HCT116 (cell line): ENCODE data around the gene TNFRSF19. TPM values are rescaled to one million over a fixed set of nuclear protein-coding genes. Genes with fewer than 3 reads are reported as not detected.

Experiments used
- ATAC-seq: fragments of 200-7000 bp; cut with Tn5 transposase; 2 replicates; pipeline ENCODE4 v1.9.1; 2020; ENCODE audit warnings: mild to moderate bottlenecking, moderate library complexity
- BruUV-seq: library from RNA; stranded (reverse); fragments of 400-500 nt; replicated peaks from 2 replicates; lab custom pipeline; 2021; lab: Mats Ljungman, UMichigan
- CTCF ChIA-PET: fragments of 300-600 bp; sonication (Branson Sonifier 250); formaldehyde crosslinking; loops from one replicate; lab custom pipeline; 2021; ENCODE audit warnings: antibody characterized with exemption; lab: Charles Lee
- POLR2A ChIA-PET: fragments of 300-600, 350-600 bp; sonication (Branson Sonifier 250); formaldehyde crosslinking; loops from one replicate; lab custom pipeline; 2021; ENCODE audit warnings: antibody characterized with exemption; lab: Charles Lee
- RAD21 ChIA-PET, 2 experiments: fragments of 300-600 bp; sonication (Branson Sonifier 250); formaldehyde crosslinking; loops; one replicate each; lab custom pipeline; 2023; ENCODE audit warnings: low total read pairs in 2 of 2; ENCODE audit not compliant: uncharacterized antibody in 2 of 2, unreplicated experiment in 2 of 2, low non-redundant PET in 1 of 2; lab: Charles Lee
- DNase-seq: peaks from one replicate; pipeline ENCODE4 v3.0.0-alpha.2; 2010; ENCODE audit warnings: low read depth, low spot score
- H2AFZ ChIP-seq: fragments of 200-600 bp; shearing (Covaris generic), sonication (generic); 2 replicates; pipeline ENCODE4 v1.6.1; 2017; ENCODE audit warnings: low read depth, mixed run types, mixed read lengths, antibody characterized with exemption, low read length; ENCODE audit not compliant: poor library complexity, severe bottlenecking
- H3K27ac ChIP-seq: 2 replicates; pipeline ENCODE4 v1.5.1; 2012; ENCODE audit warnings: low read depth, low read length
- H3K27me3 ChIP-seq: fragments of 200-600 bp; sonication (generic); 2 replicates; pipeline ENCODE4 v1.6.1; 2016; ENCODE audit warnings: mixed run types, low read length, mixed read lengths; ENCODE audit not compliant: insufficient read depth
- H3K36me3 ChIP-seq, 2 experiments: fragments of 200-500 bp in 1 of 2; fragments of 200-600 bp in 1 of 2; sonication (Bioruptor generic) in 1 of 2; sonication (generic) in 1 of 2; 2 replicates each; pipeline versions ENCODE4 v1.5.1 to v1.6.1; 2014 to 2016; ENCODE audit warnings: low read length in 2 of 2, inconsistent platforms in 1 of 2, mixed read lengths in 1 of 2, mixed run types in 1 of 2; ENCODE audit not compliant: insufficient read depth in 2 of 2, control insufficient read depth in 1 of 2
- H3K4me1 ChIP-seq, 2 experiments: fragments of 200-600 bp in 1 of 2; sonication (generic) in 1 of 2; 2 replicates each; pipeline versions ENCODE4 v1.5.1 to v1.6.1; 2012 to 2017; ENCODE audit warnings: low read length in 2 of 2, inconsistent platforms in 1 of 2, mild to moderate bottlenecking in 1 of 2, mixed read lengths in 1 of 2, mixed run types in 1 of 2, moderate library complexity in 1 of 2; ENCODE audit not compliant: insufficient read depth in 2 of 2, control insufficient read depth in 1 of 2
- H3K4me2 ChIP-seq: fragments of 200-600 bp; sonication (generic); 2 replicates; pipeline ENCODE4 v1.6.1; 2017; ENCODE audit warnings: mixed run types, low read length, mixed read lengths
- H3K4me3 ChIP-seq, 2 experiments: fragments of 200-600 bp in 1 of 2; sonication (generic) in 1 of 2; replicated peaks in 1 of 2; 2 replicates each; pipeline ENCODE4 v1.5.1; 2011 to 2016; ENCODE audit warnings: low read length in 2 of 2, control low read depth in 1 of 2, low read depth in 1 of 2, mild to moderate bottlenecking in 1 of 2, mixed read lengths in 1 of 2, mixed run types in 1 of 2
- H3K79me2 ChIP-seq: fragments of 200-600 bp; sonication (generic); 2 replicates; pipeline ENCODE4 v1.6.1; 2017; ENCODE audit warnings: mild to moderate bottlenecking, mixed run types, low read length, moderate library complexity, mixed read lengths; ENCODE audit not compliant: insufficient read depth
- H3K9ac ChIP-seq: fragments of 200-600 bp; sonication (generic); 2 replicates; pipeline ENCODE4 v1.6.1; 2016; ENCODE audit warnings: low read length, mixed read lengths
- H3K9me2 ChIP-seq: fragments of 200-600 bp; sonication (generic), shearing (Covaris generic); 2 replicates; pipeline ENCODE4 v1.6.1; 2017; ENCODE audit warnings: mixed run types, mild to moderate bottlenecking, moderate library complexity; ENCODE audit not compliant: insufficient read depth
- H3K9me3 ChIP-seq, 2 experiments: fragments of 200-500 bp in 1 of 2; fragments of 200-600 bp in 1 of 2; sonication (Bioruptor generic) in 1 of 2; sonication (generic) in 1 of 2; 2 replicates each; pipeline ENCODE4 v1.6.1; 2014 to 2017; ENCODE audit warnings: low read length in 2 of 2, mixed read lengths in 2 of 2, inconsistent platforms in 1 of 2, low read depth in 1 of 2, mild to moderate bottlenecking in 1 of 2, mixed run types in 1 of 2, moderate library complexity in 1 of 2; ENCODE audit not compliant: control insufficient read depth in 1 of 2, insufficient read depth in 1 of 2
- H4K20me1 ChIP-seq: fragments of 200-600 bp; sonication (generic), shearing (Covaris generic); 2 replicates; pipeline ENCODE4 v1.6.1; 2017; ENCODE audit warnings: mixed run types, mild to moderate bottlenecking, moderate library complexity; ENCODE audit not compliant: insufficient read depth
- CBX3 ChIP-seq: IDR thresholded peaks from 2 replicates; pipeline ENCODE4 v1.6.1; 2012; ENCODE audit warnings: low read depth
- EGR1 ChIP-seq: IDR thresholded peaks from 2 replicates; pipeline ENCODE4 v1.6.1; 2012; ENCODE audit warnings: low read depth
- EZH2 ChIP-seq: fragments of 200-600 bp; sonication (generic); IDR thresholded peaks from 2 replicates; pipeline ENCODE4 v1.6.1; 2017; ENCODE audit warnings: antibody characterized with exemption, mixed run types
- FOSL1 ChIP-seq: IDR thresholded peaks from 2 replicates; pipeline ENCODE4 v1.6.1; 2012; ENCODE audit warnings: low read depth
- JUND ChIP-seq: IDR thresholded peaks from 2 replicates; pipeline ENCODE4 v1.6.1; 2012
- POLR2AphosphoS5 ChIP-seq: IDR thresholded peaks from 2 replicates; pipeline ENCODE4 v1.6.1; 2011; ENCODE audit warnings: mild to moderate bottlenecking, low read depth, low read length, moderate library complexity
- RAD21 ChIP-seq: IDR thresholded peaks from 2 replicates; pipeline ENCODE4 v1.6.1; 2012; ENCODE audit warnings: low read depth, mild to moderate bottlenecking
- SIN3A ChIP-seq: IDR thresholded peaks from 2 replicates; pipeline ENCODE4 v1.6.1; 2012; ENCODE audit warnings: low read depth
- SP1 ChIP-seq: IDR thresholded peaks from 2 replicates; pipeline ENCODE4 v1.6.1; 2012; ENCODE audit warnings: low read depth
- SRF ChIP-seq: IDR thresholded peaks from 2 replicates; pipeline ENCODE4 v1.6.1; 2012; ENCODE audit warnings: low read depth
- TCF7L2 ChIP-seq: IDR thresholded peaks from 2 replicates; pipeline ENCODE4 v1.7.0; 2011; ENCODE audit warnings: borderline replicate concordance, inconsistent platforms; ENCODE audit not compliant: insufficient read depth, insufficient read length; ENCODE audit errors: extremely low read depth
- YY1 ChIP-seq: IDR thresholded peaks from 2 replicates; pipeline ENCODE4 v1.6.1; 2011; ENCODE audit warnings: low read length, low read depth, moderate library complexity, mild to moderate bottlenecking; ENCODE audit not compliant: insufficient replicate concordance; ENCODE audit errors: extremely low read depth
- ZFX ChIP-seq: fragments of 450-650 bp; IDR thresholded peaks from 2 replicates; pipeline ENCODE4 v1.6.1; 2017
- ZNF274 ChIP-seq: fragments of 200-500 bp; sonication (Bioruptor generic); IDR thresholded peaks from 2 replicates; pipeline ENCODE4 v1.6.1; 2014; ENCODE audit warnings: mild to moderate bottlenecking, low read depth, low read length, inconsistent platforms
- intact Hi-C: fragments of 100-400 bp; cut with micrococcal nuclease; formaldehyde crosslinking; loops from 2 replicates; pipeline ENCODE4 v1.10.0; 2022
- total RNA-seq: library from RNA; stranded (reverse); gene quantifications from one replicate; pipeline ENCODE4 v1.2.1, GENCODE V29; 2021; ENCODE audit not compliant: unreplicated experiment
- TF ChIP-seq, protein P1 (sequence below): IDR thresholded peaks from 2 replicates; pipeline ENCODE4 v1.6.1; 2011; ENCODE audit warnings: mild to moderate bottlenecking, low read length, moderate library complexity; ENCODE audit not compliant: insufficient replicate concordance; ENCODE audit errors: extremely low read depth
- TF ChIP-seq, protein P2 (sequence below): IDR thresholded peaks from 2 replicates; pipeline ENCODE4 v1.6.1; 2012
- TF ChIP-seq, protein P3 (sequence below): IDR thresholded peaks from 2 replicates; pipeline ENCODE4 v1.6.1; 2012
- TF ChIP-seq, protein P4 (sequence below): IDR thresholded peaks from 2 replicates; pipeline ENCODE4 v1.6.1; 2012; ENCODE audit warnings: low read depth
- TF ChIP-seq, protein P5 (sequence below), 3 experiments: fragments of 200-600 bp in 1 of 3; sonication (generic) in 1 of 3; IDR thresholded peaks in 2 of 3; conservative IDR thresholded peaks in 1 of 3; 2 replicates each; pipeline ENCODE4 v1.5.1; 2012 to 2017; ENCODE audit warnings: low read depth in 2 of 3, low read length in 2 of 3, antibody characterized with exemption in 1 of 3, borderline replicate concordance in 1 of 3, control low read depth in 1 of 3, mild to moderate bottlenecking in 1 of 3, mixed read lengths in 1 of 3, mixed run types in 1 of 3, moderate library complexity in 1 of 3; ENCODE audit not compliant: insufficient read depth in 1 of 3

The TNFRSF19 gene
- total RNA-seq, 1 experiment from 2014 or later: 1.1 TPM

DNA sequence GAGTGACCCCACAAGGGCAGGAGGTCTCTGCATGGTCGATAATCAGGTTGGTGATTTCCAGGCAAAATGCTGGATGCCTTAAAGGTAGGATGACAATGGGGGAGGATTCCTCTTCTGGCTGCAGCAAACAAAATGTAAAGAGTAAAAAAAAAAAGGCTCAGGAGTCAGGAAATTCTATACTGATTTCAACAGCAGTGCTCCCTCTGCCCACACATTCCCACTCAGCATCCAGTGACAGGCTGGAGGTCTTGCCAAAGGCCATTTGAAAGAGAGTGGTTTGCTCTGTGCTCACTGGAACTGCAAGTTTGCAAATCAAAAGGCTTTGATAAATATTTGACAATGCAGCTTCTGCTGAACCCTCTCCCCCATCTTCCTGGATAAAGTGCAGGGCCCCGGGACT, 135.4 kb downstream of the TNFRSF19 start:
- DNase-seq (no peak), ATAC-seq (no peak)
- Histone ChIP-seq H3K9me2 (no peaks in the 10 kb centered on the region), H3K27me3 (no peaks in the 10 kb centered on the region), H3K79me2 (no peaks in the 10 kb centered on the region), H3K4me1 (no peaks in the 10 kb centered on the region), H2AFZ (no peak overlapping the region), H3K36me3 (no peaks in the 10 kb centered on the region), H3K4me3 (no peak overlapping the region), H3K27ac (no peak overlapping the region), H4K20me1 (no peaks in the 10 kb centered on the region), H3K9me3 (no peaks in the 10 kb centered on the region), H3K4me2 (no peak overlapping the region), H3K9ac (no peak overlapping the region)
- intact Hi-C loops: loop anchor here (5.0 kb wide), 1 partner anchor 193 kb away; no protein-coding TSS in a partner anchor
- ChIA-PET POLR2A (no interaction called here), CTCF (interaction anchor here (0.7 kb wide), 1 partner anchor 1704 kb away, joined by 3 read pairs; no protein-coding TSS in a partner anchor), RAD21 (no interaction called here)
- TF ChIP-seq, protein P1, sequence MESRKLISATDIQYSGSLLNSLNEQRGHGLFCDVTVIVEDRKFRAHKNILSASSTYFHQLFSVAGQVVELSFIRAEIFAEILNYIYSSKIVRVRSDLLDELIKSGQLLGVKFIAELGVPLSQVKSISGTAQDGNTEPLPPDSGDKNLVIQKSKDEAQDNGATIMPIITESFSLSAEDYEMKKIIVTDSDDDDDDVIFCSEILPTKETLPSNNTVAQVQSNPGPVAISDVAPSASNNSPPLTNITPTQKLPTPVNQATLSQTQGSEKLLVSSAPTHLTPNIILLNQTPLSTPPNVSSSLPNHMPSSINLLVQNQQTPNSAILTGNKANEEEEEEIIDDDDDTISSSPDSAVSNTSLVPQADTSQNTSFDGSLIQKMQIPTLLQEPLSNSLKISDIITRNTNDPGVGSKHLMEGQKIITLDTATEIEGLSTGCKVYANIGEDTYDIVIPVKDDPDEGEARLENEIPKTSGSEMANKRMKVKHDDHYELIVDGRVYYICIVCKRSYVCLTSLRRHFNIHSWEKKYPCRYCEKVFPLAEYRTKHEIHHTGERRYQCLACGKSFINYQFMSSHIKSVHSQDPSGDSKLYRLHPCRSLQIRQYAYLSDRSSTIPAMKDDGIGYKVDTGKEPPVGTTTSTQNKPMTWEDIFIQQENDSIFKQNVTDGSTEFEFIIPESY: no peak
- TF ChIP-seq FOSL1 (no peak), ZFX (no peak), ZNF274 (no peak), SIN3A (no peak), YY1 (no peak), SP1 (no peak), RAD21 (no peak), JUND (no peak), POLR2AphosphoS5 (no peak), EGR1 (no peak), EZH2 (no peak), CBX3 (no peak), SRF (no peak), TCF7L2 (no peak)
- TF ChIP-seq, protein P2, sequence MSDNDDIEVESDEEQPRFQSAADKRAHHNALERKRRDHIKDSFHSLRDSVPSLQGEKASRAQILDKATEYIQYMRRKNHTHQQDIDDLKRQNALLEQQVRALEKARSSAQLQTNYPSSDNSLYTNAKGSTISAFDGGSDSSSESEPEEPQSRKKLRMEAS: no peak
- TF ChIP-seq, protein P3, sequence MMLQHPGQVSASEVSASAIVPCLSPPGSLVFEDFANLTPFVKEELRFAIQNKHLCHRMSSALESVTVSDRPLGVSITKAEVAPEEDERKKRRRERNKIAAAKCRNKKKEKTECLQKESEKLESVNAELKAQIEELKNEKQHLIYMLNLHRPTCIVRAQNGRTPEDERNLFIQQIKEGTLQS: no peak
- TF ChIP-seq, protein P4, sequence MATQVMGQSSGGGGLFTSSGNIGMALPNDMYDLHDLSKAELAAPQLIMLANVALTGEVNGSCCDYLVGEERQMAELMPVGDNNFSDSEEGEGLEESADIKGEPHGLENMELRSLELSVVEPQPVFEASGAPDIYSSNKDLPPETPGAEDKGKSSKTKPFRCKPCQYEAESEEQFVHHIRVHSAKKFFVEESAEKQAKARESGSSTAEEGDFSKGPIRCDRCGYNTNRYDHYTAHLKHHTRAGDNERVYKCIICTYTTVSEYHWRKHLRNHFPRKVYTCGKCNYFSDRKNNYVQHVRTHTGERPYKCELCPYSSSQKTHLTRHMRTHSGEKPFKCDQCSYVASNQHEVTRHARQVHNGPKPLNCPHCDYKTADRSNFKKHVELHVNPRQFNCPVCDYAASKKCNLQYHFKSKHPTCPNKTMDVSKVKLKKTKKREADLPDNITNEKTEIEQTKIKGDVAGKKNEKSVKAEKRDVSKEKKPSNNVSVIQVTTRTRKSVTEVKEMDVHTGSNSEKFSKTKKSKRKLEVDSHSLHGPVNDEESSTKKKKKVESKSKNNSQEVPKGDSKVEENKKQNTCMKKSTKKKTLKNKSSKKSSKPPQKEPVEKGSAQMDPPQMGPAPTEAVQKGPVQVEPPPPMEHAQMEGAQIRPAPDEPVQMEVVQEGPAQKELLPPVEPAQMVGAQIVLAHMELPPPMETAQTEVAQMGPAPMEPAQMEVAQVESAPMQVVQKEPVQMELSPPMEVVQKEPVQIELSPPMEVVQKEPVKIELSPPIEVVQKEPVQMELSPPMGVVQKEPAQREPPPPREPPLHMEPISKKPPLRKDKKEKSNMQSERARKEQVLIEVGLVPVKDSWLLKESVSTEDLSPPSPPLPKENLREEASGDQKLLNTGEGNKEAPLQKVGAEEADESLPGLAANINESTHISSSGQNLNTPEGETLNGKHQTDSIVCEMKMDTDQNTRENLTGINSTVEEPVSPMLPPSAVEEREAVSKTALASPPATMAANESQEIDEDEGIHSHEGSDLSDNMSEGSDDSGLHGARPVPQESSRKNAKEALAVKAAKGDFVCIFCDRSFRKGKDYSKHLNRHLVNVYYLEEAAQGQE: no peak
- TF ChIP-seq, protein P5, sequence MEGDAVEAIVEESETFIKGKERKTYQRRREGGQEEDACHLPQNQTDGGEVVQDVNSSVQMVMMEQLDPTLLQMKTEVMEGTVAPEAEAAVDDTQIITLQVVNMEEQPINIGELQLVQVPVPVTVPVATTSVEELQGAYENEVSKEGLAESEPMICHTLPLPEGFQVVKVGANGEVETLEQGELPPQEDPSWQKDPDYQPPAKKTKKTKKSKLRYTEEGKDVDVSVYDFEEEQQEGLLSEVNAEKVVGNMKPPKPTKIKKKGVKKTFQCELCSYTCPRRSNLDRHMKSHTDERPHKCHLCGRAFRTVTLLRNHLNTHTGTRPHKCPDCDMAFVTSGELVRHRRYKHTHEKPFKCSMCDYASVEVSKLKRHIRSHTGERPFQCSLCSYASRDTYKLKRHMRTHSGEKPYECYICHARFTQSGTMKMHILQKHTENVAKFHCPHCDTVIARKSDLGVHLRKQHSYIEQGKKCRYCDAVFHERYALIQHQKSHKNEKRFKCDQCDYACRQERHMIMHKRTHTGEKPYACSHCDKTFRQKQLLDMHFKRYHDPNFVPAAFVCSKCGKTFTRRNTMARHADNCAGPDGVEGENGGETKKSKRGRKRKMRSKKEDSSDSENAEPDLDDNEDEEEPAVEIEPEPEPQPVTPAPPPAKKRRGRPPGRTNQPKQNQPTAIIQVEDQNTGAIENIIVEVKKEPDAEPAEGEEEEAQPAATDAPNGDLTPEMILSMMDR (IDR thresholded peaks at IDR 0.05 in 2 of 3, conservative IDR thresholded peaks at IDR 0.05 in 1 of 3; ENCODE audit: borderline replicate concordance in 1 of 3, insufficient read depth in 1 of 3, low read depth in 2 of 3, low read length in 2 of 3): no peak
- no TSS peak for BruUV-seq
